ENCODE data around the gene PPHLN1.

GRCh38 chr12:42440608-42441007 lies 114.6 kb downstream of the PPHLN1 start:
- TF ChIP-seq NFIC (IDR thresholded peaks at IDR 0.05) (no peak), EP300 (IDR thresholded peaks at IDR 0.05; ENCODE audit: borderline replicate concordance) (no peak), CEBPB (IDR thresholded peaks at IDR 0.05) (no peak), TAF1 (IDR thresholded peaks at IDR 0.05; ENCODE audit: low read depth) (no peak)
- TF ChIP-seq, protein P1, sequence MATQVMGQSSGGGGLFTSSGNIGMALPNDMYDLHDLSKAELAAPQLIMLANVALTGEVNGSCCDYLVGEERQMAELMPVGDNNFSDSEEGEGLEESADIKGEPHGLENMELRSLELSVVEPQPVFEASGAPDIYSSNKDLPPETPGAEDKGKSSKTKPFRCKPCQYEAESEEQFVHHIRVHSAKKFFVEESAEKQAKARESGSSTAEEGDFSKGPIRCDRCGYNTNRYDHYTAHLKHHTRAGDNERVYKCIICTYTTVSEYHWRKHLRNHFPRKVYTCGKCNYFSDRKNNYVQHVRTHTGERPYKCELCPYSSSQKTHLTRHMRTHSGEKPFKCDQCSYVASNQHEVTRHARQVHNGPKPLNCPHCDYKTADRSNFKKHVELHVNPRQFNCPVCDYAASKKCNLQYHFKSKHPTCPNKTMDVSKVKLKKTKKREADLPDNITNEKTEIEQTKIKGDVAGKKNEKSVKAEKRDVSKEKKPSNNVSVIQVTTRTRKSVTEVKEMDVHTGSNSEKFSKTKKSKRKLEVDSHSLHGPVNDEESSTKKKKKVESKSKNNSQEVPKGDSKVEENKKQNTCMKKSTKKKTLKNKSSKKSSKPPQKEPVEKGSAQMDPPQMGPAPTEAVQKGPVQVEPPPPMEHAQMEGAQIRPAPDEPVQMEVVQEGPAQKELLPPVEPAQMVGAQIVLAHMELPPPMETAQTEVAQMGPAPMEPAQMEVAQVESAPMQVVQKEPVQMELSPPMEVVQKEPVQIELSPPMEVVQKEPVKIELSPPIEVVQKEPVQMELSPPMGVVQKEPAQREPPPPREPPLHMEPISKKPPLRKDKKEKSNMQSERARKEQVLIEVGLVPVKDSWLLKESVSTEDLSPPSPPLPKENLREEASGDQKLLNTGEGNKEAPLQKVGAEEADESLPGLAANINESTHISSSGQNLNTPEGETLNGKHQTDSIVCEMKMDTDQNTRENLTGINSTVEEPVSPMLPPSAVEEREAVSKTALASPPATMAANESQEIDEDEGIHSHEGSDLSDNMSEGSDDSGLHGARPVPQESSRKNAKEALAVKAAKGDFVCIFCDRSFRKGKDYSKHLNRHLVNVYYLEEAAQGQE (IDR thresholded peaks at IDR 0.05; ENCODE audit: low read depth): no peak
